ENCODE data around the gene ATP8A2. TPM values are rescaled to one million over a fixed set of nuclear protein-coding genes. Genes with fewer than 3 reads are reported as not detected.

Gene ATP8A2
- total and polyA plus RNA-seq, 2 of the 4 experiments (the other 2 are of a cell fraction): 0.02 to 0.18 TPM

- Histone ChIP-seq H3K27ac (ENCODE audit: insufficient read depth, low read length) (no peak overlapping the region), H4K20me1 (ENCODE audit: insufficient read depth, low read length) (no peaks in the 10 kb centered on the region), H2BK20ac (ENCODE audit: low read depth, low read length) (no peak overlapping the region), H3K4ac (ENCODE audit: low read depth, low read length) (no peak overlapping the region), H4K8ac (ENCODE audit: low read depth in 2 of 2, low read length in 2 of 2) (no peak overlapping the region), H2BK5ac (ENCODE audit: low read depth, low read length, poor library complexity, severe bottlenecking) (no peak overlapping the region), H2BK120ac (ENCODE audit: low read depth, low read length) (no peak overlapping the region), H4K91ac (ENCODE audit: insufficient read depth, low read depth, low read length) (no peak overlapping the region), H3K9me1 (ENCODE audit: insufficient read depth, low read length) (no peaks in the 10 kb centered on the region), H3K4me3 (ENCODE audit: insufficient read depth, low read depth, low read length) (no peak overlapping the region), H3K4me1 (ENCODE audit: control insufficient read depth, insufficient read depth, low read length) (no peaks in the 10 kb centered on the region), H3K27me3 (ENCODE audit: control insufficient read depth, insufficient read depth, low read length) (no peaks in the 10 kb centered on the region), H3K9me3 (ENCODE audit: control insufficient read depth, insufficient read depth, low read length) (no peaks in the 10 kb centered on the region; the same call in 1 of the 2 replicates), H2BK15ac (ENCODE audit: low read depth, low read length) (no peak overlapping the region), H3K4me2 (ENCODE audit: low read depth, low read length) (no peak overlapping the region), H3K36me3 (ENCODE audit: control insufficient read depth, insufficient read depth, low read length) (no peaks in the 10 kb centered on the region), H3K79me1 (ENCODE audit: low read depth in 1 of 2, low read length in 2 of 2) (no peaks in the 10 kb centered on the region), H3K23ac (ENCODE audit: low read depth, low read length) (no peak overlapping the region), H2AK5ac (ENCODE audit: low read depth, low read length) (no peak overlapping the region), H2AK9ac (replicated peaks; ENCODE audit: low read depth, low read length, poor library complexity) (no peak overlapping the region), H3K14ac (replicated peaks; ENCODE audit: low read depth, low read length) (no peak overlapping the region), H3K56ac (ENCODE audit: extremely low read depth, insufficient read depth, low read length) (no peak overlapping the region), H4K5ac (ENCODE audit: low read depth, low read length) (no peak overlapping the region), H3K18ac (ENCODE audit: low read depth, low read length) (no peak overlapping the region), H2AFZ (replicated peaks; ENCODE audit: low read length, poor library complexity) (no peak overlapping the region), H3K9ac (ENCODE audit: low read depth, low read length) (no peak overlapping the region)
- ChIA-PET CTCF (interaction anchor here (0.6 kb wide), 1 partner anchor 186 kb away, joined by 4 read pairs; no protein-coding TSS in a partner anchor), POLR2A (ENCODE audit: unreplicated experiment) (no interaction called here)
- no TSS peak for BruUV-seq (replicated peaks)
- peak; percentile 97 for TF ChIP-seq MAFK (IDR thresholded peaks at IDR 0.05; ENCODE audit: low read depth, low read length)
- TF ChIP-seq MAZ (IDR thresholded peaks at IDR 0.05; ENCODE audit: borderline replicate concordance, low read depth, low read length): no peak
- dilution Hi-C loops (cut with HindIII; ENCODE audit: low sequenced_read_pairs, unreplicated experiment): no loop called here
- no peak for ATAC-seq (ENCODE audit: low read depth)
- WGBS, 2 experiments (ENCODE audit: extremely low coverage in 2 of 2, insufficient read length in 1 of 2): no CpG with 5 or more reads among the region's 1 CpG
- in situ Hi-C loops (cut with MboI; ENCODE audit: low sequenced_read_pairs): no loop called here
- intact Hi-C loops (cut with micrococcal nuclease): no loop called here
- no peak for DNase-seq
These were observed 671.0 kb downstream of the ATP8A2 start for GRCh38 chr13:26042785-26043184.
